Stimulated activated CD4-positive, alpha-beta T cell treated with anti-CD3 and anti-CD28 coated beads, Interleukin-4, amount 100 ng/mL, for 1 hour (primary cell): ENCODE results near the gene DGKG.

ENCODE experiments used
- DNase-seq: peaks from one replicate; pipeline ENCODE4 v3.0.0-alpha.2; 2020

The DGKG gene

DNA sequence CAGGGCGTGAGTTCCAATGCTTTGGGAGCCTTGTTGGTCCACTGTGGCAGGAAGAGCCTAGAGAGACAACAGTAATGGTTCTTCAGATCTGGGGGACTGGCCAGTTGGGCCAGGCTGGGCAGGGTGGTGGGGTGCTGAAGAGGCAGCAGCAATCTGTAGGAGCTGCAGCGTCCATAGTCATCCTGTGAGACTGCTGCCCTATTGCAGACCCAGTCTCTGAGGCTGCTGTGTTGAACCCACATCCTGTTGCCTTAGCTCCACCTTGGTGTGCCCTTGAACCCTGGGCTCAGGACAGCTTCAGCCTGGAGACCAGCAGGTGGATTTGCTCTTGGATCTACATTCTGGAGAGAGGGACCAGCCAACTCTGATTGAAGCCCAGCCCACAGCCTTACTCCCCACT is 229.5 kb downstream of the DGKG start:
- no peak for DNase-seq

DNA sequence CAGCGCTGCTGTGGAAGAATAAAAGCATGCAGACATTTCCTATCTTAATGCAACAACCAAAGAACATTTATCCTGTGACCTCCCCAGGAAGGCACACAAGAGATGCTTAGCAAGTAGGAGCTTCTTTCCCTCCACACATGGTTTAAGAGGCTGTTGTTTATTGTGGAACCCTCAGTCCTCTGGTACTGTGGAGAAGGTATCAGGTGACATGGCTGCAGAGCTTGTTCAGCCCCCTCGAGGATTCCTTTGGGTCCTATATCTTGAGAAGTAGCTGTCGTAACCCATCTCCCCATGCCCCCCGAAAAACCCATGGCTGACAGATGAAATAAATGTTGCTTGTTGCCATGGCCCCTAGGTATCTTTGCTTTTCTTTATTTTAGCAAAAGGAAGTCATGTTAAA is 232.8 kb downstream of the DGKG start:
- no peak for DNase-seq

DNA sequence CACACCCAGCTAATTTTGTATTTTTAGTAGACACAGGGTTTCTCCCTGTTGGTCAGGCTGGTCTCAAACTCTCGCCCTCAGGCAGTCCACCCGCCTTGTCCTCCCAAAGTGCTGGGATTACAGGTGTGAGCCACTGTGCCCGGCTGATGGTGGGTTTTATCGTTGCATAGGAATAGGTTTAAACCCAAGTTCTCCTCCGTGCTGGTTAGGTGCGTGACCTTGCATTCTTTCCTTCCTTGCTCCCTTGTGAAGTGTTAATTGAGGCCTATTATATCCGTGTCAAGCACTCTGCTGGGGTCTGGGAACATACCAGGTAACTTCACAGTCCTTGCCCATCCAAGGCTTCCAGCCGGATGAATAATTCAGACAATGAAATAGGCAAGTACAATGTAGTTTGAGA is 233.9 kb downstream of the DGKG start:
- no peak for DNase-seq

DNA sequence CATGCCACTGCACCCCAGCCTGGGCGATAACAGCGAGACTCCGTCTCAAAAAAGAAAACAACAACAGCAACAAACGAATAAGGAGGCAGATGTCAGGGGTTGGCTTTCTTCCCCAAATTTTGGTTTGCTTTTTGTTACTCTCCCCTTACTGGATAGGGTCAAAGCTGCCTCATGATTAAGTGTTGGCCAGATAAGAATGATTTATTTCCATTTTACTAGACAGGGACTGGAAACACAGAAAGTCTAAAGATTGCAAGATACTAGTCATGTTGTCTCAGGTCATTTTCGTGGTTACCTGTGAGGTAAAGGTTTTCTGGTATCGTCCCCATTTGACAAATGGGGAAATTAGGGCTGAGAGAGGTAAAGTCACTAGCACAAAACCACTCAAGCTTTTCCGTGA is 234.6 kb downstream of the DGKG start:
- DNase-seq: no peak

DNA sequence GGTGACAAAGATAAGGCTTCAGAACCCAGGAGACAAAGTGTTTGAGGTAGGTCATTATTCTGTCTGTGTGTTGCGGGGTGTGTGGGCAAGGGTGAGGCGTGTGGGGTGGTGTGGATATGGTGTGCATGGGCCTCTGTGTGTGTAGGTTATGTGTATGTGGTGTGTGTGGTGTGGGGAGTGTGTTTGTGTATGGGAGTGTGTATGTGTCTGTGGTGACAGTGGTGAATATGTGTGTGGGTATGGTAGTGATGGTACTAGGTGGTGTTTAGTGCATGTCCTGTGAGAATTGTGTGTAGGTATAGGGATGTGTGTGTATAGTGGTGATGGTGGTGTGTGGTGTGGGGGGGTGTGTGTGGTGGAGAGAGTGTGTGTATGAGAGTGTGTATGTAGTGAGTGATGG is 236.9 kb downstream of the DGKG start:
- DNase-seq: no peak

DNA sequence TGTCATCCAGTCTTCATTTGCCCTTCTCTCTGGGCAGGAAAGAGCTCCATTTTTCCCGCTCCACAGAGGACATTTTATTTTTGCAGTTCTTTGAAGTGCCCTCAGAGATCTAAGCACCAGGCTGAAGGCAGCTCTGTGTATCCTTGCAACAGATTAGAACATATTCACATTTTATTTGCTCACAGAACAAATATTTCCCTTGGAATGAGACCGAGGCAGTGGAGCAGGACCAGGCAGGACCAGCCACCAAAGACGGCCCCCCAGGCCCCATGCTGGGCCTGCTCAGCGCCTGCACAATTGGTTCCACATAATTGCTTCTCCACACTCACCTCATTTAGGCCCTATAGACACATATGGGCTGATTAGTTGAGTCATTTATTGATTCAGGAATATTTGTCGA is 237.4 kb downstream of the DGKG start:
- DNase-seq: no peak

DNA sequence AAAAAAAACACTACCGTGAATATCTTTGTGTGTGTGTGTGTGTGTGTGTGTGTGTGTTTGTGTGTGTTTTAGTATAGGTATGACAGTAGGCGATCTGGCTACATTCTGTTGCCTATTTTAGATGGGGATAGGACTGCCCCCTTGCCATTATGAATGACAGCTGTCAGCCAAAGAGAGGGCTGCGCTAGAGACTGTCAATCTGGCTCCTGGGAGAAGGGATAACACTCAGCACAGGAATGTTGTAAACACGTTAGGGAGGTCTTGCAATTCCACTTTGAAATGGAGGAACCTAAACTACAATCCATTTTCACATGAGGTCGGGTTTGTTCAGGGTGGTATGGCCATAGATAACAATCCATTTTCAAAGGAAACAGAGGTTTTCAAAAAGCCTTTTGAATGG is 239.0 kb downstream of the DGKG start:
- no peak for DNase-seq

DNA sequence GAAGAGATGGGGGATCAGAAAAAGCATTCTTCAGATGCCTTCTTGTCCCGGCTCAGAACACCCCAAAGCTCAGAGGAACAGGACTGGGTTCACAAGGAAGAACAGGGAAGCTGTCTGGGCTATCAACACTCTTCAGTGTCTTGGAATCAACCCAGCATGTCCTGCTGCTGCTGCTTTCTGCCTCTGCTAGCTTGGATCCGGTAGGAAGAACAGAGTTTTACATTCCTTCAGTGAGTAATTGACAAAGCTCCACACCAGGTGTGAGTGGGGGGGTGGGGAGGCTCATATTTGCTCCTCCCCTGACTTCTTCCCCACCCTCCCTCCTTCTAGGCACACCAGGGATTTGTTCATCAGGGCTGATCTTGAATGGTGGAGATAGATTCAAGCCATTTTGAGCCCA is 240.1 kb downstream of the DGKG start:
- no peak for DNase-seq

DNA sequence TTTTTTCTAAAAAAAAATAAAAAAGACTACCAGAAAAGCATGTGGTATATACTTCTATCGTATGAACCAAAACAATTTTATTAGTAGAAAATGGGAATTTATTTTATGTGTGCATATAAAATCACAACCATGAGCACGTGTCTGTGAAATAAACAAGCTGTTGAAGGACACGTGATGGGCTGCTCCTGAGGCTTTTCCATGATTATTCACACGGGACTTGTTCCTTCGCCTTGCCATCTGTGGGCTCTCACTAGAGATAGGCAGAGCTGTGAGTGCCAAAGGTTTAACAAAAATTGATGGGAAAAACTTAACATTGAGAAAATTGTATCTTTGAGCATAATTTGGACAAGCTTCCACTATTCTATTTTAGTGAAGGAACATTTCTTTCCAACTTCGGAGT is 240.8 kb downstream of the DGKG start:
- DNase-seq: no peak

DNA sequence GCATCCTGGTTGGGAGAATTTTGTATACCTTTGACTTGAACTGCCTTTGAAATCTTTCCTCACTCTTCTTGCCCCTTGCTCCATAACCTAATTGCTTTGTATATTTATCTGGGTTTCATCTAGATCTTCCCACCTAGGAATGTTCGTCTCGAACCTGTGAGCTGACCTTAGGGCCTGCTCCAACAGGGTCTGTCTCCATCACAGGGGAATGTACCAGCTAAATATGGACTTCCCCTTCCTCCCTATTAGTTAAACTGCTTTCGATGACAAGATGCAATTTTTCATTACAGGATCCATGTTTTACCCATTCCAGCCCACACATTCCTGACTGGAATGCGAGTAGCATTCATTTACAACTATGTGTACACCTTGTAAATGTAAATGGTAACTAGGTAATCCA is 242.5 kb downstream of the DGKG start:
- DNase-seq: no peak

DNA sequence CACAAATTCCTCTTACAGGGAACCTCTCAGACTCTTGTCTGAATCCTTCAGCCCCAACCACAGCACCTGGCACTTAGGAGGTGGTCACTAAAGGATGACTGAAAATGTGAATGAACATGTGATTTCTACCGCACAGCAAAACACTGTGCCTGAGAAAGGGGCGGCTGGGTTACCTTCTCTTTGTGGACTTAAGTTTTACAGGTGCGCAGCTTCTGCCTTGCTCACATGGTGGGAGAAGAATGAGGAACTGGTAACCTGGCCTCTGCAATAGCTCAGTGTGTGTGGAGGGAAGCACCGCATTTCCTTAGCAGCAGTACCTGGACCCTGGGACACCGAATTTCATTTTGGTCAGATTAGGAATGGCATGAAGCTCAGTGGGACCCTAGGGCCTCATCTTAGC is 243.3 kb downstream of the DGKG start:
- DNase-seq: no peak

DNA sequence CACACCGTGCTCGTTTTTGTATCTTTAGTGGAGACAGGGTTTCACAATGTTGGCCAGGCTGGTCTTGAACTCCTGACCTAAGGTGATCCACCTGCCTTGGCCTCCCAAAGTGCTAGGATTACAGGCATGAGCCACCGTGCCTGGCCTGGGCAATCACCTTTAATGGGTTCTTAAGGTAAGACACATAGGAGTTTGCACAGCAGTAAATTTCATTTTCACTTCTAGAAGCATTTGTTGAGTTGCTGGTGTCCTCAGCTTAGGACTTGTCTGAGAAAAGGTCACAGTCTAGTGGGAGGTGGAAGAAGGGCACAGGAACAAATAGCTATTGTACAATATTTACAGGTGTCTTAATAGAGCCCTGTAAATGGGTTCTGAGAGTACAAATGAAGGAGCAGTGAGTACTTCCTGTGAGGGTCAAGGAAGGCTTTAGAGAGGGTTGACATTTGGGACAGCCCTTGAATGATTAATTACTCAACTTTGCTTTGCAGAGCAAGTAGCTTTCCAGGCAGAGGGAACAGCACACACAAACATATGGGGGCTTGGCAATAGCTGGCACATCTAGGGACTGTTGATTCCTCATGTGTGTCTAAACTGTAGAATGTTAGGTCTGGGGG is 244.4 kb downstream of the DGKG start:
- DNase-seq: no peak

DNA sequence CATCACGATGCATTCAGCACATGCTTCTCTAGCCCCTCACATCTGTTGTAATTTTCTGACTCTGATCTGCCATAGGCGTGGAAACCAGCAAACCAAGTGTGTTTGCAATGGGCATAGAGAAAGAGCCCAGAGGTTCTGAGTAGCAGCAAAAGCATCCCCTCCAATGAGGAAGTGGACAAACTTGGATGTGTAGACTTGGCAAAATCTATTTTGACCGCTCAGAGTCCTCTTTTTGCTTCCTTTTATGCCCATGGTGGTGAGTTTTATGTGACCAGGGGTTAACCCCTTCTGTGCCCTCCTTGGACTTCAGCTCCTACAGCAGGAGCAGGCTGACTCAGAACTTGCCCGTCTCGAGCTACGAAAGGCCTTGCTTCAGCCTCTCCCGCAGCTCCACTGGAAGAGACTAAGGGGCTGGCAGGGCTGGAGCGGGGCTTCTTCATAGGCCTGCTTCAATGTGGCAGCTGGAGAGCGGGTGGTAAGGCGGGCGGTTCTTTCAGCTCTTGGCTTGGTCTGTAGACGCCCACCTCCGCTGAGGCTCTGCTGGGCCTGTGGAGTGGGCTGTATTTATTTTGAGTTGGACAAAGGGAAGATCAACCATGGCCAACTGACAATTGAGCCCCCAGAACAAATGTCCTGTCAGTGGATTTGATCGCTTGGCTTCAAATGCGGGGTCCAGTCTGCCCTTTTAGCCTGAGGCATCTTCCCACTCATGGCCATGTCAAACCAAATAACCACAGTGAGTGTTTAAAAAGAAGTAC is 246.6 kb downstream of the DGKG start:
- DNase-seq: no peak

DNA sequence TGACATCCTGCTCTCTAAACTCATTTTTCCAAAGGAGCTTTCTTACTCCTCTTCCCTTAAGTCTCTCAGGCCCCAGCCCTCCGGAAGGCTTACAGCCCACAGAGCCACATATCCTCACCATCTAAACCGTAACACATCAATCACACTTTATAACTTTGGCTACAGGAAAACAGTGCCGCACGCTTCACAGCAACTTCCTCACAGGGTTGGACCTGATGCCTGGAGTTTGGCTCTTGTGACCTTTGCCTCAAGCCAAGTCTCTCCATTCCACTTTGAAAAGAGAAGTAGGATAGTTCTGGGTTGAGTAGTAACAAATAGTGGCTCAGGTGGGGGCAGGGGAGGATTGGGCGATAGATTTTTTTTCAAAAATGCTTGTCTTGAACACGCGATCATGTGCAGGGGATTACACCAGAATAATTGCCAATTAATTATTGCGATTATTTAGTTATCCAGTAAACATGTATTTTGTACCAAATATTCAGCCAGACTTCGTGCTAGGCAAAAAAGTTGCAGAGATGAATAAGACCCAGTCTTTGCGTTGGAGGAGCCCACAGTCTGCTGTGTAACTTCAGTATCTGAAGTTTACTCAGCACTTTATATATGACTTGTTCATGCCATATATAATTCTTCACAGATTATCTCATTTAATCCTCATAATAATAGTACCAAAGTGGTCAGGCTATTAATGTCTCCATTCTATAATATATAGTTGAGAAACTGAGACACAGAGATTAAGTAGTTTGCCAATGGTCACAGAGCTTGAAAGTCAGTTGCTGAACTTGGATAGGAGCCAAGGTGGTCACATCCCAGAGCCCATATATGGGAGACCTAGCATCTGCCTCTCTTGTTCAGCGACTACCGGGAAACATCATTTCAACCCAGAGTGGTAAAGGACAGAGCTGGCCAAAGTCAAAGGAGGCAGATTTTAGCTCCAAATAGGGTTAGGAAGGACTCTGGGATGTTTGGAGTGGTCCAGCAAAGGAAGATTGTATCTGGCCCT is 250.8 kb downstream of the DGKG start:
- no peak for DNase-seq

DNA sequence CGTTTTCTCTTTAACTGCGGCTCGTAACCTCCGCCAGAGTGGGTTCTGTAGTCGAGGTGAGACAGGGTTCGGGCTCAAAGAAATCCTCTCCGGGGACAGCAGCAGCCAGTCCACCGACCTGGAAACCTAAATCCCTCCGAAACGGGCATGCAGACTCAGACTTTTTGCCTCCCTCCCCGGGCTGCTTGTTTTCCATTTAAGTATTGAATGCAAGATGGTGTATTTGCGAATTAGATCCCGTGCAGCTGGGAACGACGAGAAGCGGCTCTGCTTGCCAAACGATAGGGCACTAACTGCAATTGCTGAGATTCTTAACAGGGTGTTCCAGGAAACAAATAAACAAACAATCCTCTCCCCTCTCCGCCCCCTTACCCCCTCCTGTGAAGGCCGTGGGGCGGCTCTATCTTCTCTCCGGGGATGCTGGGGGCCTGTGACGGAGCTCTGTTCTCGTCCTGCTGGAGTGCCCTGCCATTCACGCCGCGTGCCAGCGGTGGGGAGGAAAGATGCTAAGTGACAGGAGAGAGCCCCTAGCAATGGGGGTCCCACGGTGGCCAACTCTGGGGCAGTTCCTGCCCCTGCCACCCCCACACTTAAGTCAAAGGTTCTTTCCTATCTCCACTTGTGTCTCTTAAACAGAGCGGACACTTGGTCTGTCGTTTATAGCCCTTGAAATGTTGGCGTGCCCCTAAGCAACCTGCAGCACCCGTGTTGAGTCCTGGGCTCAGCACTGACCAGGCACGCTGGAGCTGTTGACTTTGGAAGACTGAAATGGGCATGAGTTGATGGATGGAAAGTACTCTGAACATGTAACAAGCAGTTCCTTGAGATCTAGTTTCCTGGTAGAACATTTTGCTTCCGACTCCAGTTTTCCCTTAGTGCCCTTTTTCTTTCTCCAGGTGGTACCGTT is 251.9 kb downstream of the DGKG start:
- DNase-seq: no peak

DNA sequence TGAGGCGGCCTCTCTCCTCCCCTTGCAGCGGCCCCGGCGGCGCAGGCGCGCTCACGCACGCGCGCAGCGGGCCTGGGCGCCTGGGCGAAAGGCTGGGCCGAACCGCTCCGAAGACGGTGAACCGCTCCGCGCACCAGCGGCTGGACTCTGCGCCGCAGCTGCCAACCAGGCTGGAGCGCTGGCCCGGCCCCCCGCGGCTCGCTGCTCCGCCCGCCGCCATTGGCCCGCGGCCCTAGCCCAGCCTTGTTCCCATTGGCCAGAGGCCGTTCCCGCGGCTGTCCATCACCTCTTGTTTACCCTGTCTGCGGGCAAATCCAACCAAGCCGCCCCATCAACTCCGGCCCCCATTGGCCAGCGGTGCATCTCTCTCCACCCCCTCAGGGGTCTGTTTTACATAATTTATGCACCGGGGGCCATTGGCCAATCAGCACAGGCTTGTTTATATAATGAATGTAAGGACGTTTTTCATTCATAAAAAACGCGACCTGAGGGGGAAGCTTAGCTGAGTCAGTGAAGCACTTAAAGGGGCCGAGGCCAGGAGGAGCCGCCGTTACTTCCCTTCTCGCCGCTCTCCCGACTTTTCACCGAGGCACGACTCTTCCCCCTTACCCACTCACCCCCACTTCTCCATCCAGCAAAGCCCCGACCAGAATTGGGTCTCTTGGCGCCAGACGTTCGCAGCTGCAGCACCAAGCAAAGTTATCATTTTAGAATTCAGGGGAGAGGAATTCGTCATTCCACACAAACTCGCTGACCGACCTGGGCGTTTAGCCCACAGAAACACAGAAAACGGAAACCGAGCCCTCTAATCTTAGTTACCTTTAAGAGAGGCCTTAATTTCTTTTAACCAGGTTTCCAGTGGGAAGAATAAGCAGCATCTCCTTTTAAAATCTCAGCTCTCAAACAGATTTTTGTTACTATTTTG is 252.8 kb downstream of the DGKG start, which contains the start of gene ETV5:
Gene ETV5, minus strand, starts transcription at position 149 of the 925 bp plus-strand sequence. CDS start 3,221 bp downstream, outside the sequence.
- peak; percentile 90 for DNase-seq

DNA sequence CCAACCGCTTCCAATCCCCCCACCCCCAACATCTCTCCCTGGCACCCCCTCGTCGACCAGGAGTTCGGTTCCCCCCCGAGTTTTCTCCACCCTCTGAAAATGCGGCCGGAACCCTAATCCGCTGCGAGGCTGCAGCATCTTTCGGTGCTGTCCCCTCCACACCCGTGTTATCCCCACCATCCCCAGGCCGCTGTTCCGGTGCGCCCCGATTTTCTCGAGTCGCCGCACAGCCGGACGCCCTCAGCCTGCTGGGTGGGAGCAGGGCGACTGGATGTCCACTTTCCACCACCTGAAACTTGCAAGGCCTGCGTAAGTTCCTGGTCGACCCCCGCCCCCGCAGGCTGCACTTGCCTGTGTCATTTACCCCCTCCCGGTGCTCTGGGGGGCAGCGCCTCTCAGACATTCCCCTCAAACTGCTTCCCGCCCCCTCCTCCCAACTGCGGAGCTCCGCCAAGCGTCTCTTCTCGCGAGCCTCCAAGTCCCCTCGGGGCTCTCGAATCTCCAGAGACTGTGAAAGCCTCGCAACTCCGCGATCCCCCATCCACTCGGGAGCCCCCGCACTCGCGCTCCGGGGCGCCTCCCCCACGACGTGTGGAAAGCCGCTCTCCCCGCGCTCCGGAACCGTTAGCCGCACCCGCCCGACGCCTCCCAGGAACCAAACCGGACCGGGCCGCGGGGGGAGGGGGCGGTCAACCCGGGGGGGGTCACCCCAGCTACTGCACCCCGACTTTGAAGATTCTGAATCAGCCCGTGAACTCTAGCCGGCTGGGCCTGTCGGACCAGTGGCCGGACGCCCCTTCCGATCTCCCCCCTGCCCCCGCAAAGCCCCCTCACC is 253.7 kb downstream of the DGKG start:
- DNase-seq: peak; percentile 26

DNA sequence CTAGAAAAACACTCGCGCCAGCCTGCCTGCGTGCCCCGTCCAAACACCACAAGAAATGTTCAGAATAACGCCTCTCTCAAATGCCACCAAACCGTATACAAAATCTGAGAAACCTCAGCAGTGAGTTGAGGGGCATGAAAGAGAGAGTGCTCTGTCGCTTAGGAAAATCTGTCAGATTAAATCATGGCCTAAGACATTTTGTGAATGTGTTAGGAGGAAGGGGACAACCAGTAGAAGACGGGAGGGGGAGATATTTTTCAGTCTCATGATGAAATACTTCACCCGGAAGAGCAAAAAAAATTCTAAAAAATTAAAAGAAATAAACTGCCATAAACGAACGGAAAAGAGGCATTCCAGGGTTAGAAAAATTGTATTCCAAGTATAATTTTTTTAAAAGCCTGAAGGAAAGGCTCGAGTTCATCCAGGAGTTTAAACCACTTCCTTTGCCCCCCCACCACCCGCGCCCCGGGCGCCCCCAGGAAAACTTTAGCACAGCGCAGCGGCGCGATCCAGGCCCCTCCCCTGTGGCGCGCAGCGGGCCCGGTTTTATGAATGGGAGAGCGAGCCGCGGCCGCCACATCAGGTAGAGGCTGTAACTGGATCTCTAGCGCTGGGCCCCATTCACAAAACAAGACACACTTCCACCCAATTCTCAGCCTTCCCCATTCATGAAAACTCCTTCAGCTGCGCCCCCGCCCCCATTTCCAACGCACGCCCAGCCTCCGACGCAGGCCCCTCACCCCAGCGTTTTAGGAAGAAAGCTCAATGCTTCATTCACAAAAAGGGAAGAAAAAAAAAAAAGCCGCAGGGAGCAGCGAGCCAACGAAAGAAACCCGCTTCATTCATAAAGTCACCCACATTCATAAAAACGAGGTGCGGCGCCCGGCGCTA is 254.6 kb downstream of the DGKG start:
- DNase-seq: peak; percentile 51

DNA sequence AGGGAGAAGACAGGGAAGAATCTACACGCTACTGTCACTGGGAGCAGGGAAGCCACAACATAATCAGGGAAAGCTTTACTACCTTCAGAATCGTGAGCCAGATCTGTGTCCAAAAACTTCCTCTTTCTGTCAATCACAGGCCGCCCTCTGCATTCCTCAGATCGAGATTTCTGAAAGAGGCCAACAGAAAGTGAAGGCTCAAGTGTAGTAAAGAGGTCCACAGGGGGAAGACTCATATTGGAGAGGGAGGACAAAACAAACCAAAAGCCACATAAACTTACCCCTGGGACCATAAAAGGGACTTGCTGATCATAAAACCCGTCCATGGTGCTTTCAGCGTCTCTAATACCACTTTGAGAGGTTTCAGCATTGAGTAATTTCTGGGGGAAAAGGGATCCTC is 256.5 kb downstream of the DGKG start:
- DNase-seq: no peak
